Camera-type eye (tissue), 1 donor: ENCODE measurements around the gene STK36. TPM values are rescaled to one million over a fixed set of nuclear protein-coding genes. Genes with fewer than 3 reads are reported as not detected.

Experiments used
- total RNA-seq: library from RNA; depleted of rRNA; stranded (reverse); fragments of >200 nt; gene quantifications from one replicate; pipeline ENCODE4 v1.2.3, GENCODE V29; 2014

STK36 gene
- 47.2 TPM for total RNA-seq

GRCh38 chr2:218671654-218672566 is at the start of gene STK36, which contains the start of gene RNF25:
TSS of gene STK36 (plus strand) at chr2:218672086. CDS start at chr2:218672830, 744 bp downstream.
TSS of gene RNF25 (minus strand) at chr2:218672002. CDS start at chr2:218671970, 32 bp downstream.

GRCh38 chr2:218659258-218659987 is 12.5 kb upstream of the STK36 start, which contains the start of the genes BCS1L and ZNF142:
TSS of gene BCS1L (plus strand) at chr2:218659683. CDS start at chr2:218660988, 1,305 bp downstream.
TSS of gene ZNF142 (minus strand) at chr2:218659623. CDS start at chr2:218656429, 3,194 bp downstream.

GRCh38 chr2:218710687-218711549 is 39.0 kb downstream of the STK36 start, which contains the start of gene TTLL4:
TSS of gene TTLL4 (plus strand) at chr2:218710835. CDS start at chr2:218737677, 26,842 bp downstream.

Other genes starting within 250 kb of the STK36 start
- gene USP37, start 103.7 kb upstream of the STK36 start, total RNA-seq: 36.4 TPM
- gene CNOT9, start 103.2 kb upstream of the STK36 start, total RNA-seq: 50.5 TPM
- 29.4 TPM for gene PLCD4, start 64.2 kb upstream of the STK36 start, total RNA-seq
- 21.8 TPM for gene ZNF142, start 12.5 kb upstream of the STK36 start, total RNA-seq
- gene BCS1L, start 12.4 kb upstream of the STK36 start, total RNA-seq: 30.0 TPM
- gene RNF25, start 84 bp upstream of the STK36 start, total RNA-seq: 11.7 TPM
- gene TTLL4, start 38.7 kb downstream of the STK36 start, total RNA-seq: 78.3 TPM
- gene CYP27A1, start 110.1 kb downstream of the STK36 start, total RNA-seq: 30.0 TPM
- 1.5 TPM for gene PRKAG3, start 159.7 kb downstream of the STK36 start, total RNA-seq
- 1.0 TPM for gene WNT6, start 187.7 kb downstream of the STK36 start, total RNA-seq
- gene WNT10A, start 208.8 kb downstream of the STK36 start, total RNA-seq: 8.1 TPM